HepG2 (cell line): ENCODE results near the gene RAB40C. TPM values are rescaled to one million over a fixed set of nuclear protein-coding genes. Genes with fewer than 3 reads are reported as not detected.

ENCODE experiments used
- ATAC-seq: fragments of 200-7000 bp; cut with Tn5 transposase; 3 replicates; pipeline ENCODE4 v1.9.1; 2020; ENCODE audit warnings: mild to moderate bottlenecking, moderate library complexity
- BruUV-seq: library from RNA; stranded (reverse); fragments of 400-500 nt; replicated peaks from 2 replicates; lab custom pipeline; 2021; lab: Mats Ljungman, UMichigan
- CTCF ChIA-PET: fragments of 300-600 bp; formaldehyde crosslinking; extraction: SDS; loops from one replicate; lab custom pipeline; 2021; ENCODE audit warnings: low total read pairs, inconsistent platforms, low intra/inter-chr PET ratio; lab: Yijun Ruan, JAX
- POLR2A ChIA-PET: fragments of 350-600 bp; sonication (Branson Sonifier 250); formaldehyde crosslinking; loops from one replicate; lab custom pipeline; 2020; ENCODE audit warnings: antibody characterized with exemption, inconsistent platforms; lab: Yijun Ruan, JAX
- DNase-seq: peaks from one replicate; pipeline ENCODE4 v3.0.0-alpha.2; 2015; ENCODE audit warnings: low spot score
- FAIRE-seq: peaks from 3 replicates; lab custom pipeline; 2011; peaks lifted over from hg19 to GRCh38; lab: Jason Lieb, UNC
- H2AFZ ChIP-seq: one replicate; pipeline ENCODE4 v1.6.1; 2011; ENCODE audit warnings: low read length, inconsistent platforms
- H3K27ac ChIP-seq: fragments of 300-600 bp; 3 replicates; pipeline ENCODE4 v1.8.0; 2011; ENCODE audit warnings: mixed run types, mild to moderate bottlenecking, mixed read lengths, low read length, inconsistent platforms; ENCODE audit not compliant: insufficient read depth; ENCODE audit errors: extremely low read length
- H3K27me3 ChIP-seq, 2 experiments: fragments of 200-600 bp in 1 of 2; 2 replicates in 1 of 2; 3 replicates in 1 of 2; pipeline versions ENCODE4 v1.6.0 to v1.8.0; 2011; ENCODE audit warnings: low read length in 2 of 2, mild to moderate bottlenecking in 2 of 2, moderate library complexity in 2 of 2, inconsistent platforms in 1 of 2; ENCODE audit not compliant: insufficient read depth in 2 of 2, control insufficient read depth in 1 of 2
- H3K36me3 ChIP-seq, 2 experiments: fragments of 200-600 bp in 1 of 2; replicated peaks in 1 of 2; 2 replicates in 1 of 2; 3 replicates in 1 of 2; pipeline versions ENCODE4 v1.5.1 to v1.8.0; 2011; ENCODE audit warnings: low read length in 2 of 2, inconsistent platforms in 1 of 2; ENCODE audit not compliant: insufficient read depth in 2 of 2, control insufficient read depth in 1 of 2
- H3K4me1 ChIP-seq: 2 replicates; pipeline ENCODE4 v1.5.1; 2012; ENCODE audit warnings: low read length, inconsistent platforms; ENCODE audit not compliant: insufficient read depth
- H3K4me2 ChIP-seq: 2 replicates; pipeline ENCODE4 v1.6.0; 2011; ENCODE audit warnings: low read depth, low read length, inconsistent platforms
- H3K4me3 ChIP-seq, 3 experiments: fragments of 200-600 bp in 1 of 3; sonication (generic), shearing (Covaris generic) in 1 of 3; replicated peaks in 1 of 3; 2 replicates each; pipeline ENCODE4 v1.5.1; 2011 to 2016; ENCODE audit warnings: low read length in 3 of 3, inconsistent platforms in 2 of 3, low read depth in 2 of 3, mild to moderate bottlenecking in 2 of 3, control low read depth in 1 of 3, mixed read lengths in 1 of 3; ENCODE audit not compliant: insufficient read depth in 1 of 3
- H3K79me2 ChIP-seq: one replicate; pipeline ENCODE4 v1.6.1; 2011; ENCODE audit warnings: low read length, inconsistent platforms; ENCODE audit not compliant: insufficient read depth
- H3K9ac ChIP-seq: 2 replicates; pipeline ENCODE4 v1.6.0; 2011; ENCODE audit warnings: mild to moderate bottlenecking, low read depth, low read length, inconsistent platforms; ENCODE audit not compliant: insufficient read depth
- H3K9me3 ChIP-seq: 2 replicates; pipeline ENCODE4 v1.5.1; 2012; ENCODE audit warnings: mild to moderate bottlenecking, low read length
- H4K20me1 ChIP-seq: 2 replicates; pipeline ENCODE4 v1.6.0; 2011; ENCODE audit warnings: inconsistent platforms, mild to moderate bottlenecking, low read length, moderate library complexity; ENCODE audit not compliant: insufficient read depth
- ARNTL ChIP-seq: sonication (generic); formaldehyde crosslinking; IDR thresholded peaks from 2 replicates; pipeline ENCODE4 v1.4.0; 2020; ENCODE audit warnings: mild to moderate bottlenecking, missing genetic modification reagents
- CENPT ChIP-seq: sonication (generic); formaldehyde crosslinking; IDR thresholded peaks from 2 replicates; pipeline ENCODE4 v1.8.0; 2022; ENCODE audit warnings: low read depth, mild to moderate bottlenecking, moderate library complexity, missing genetic modification reagents
- DPF2 ChIP-seq: sonication (generic); formaldehyde crosslinking; IDR thresholded peaks from 2 replicates; pipeline ENCODE4 v1.4.0; 2020; ENCODE audit warnings: mild to moderate bottlenecking, low read depth, missing genetic modification reagents, borderline replicate concordance
- DZIP1 ChIP-seq: sonication (generic); formaldehyde crosslinking; IDR thresholded peaks from 2 replicates; pipeline ENCODE4 v1.5.0; 2020; ENCODE audit warnings: mild to moderate bottlenecking, missing genetic modification reagents
- FOSL2 ChIP-seq: sonication (generic); formaldehyde crosslinking; IDR thresholded peaks from 2 replicates; pipeline ENCODE4 v1.4.0; 2020; ENCODE audit warnings: missing genetic modification reagents
- HNRNPL ChIP-seq: fragments of 200-400 bp; formaldehyde crosslinking; IDR thresholded peaks from 2 replicates; pipeline ENCODE4 v1.6.1; 2017; ENCODE audit warnings: mild to moderate bottlenecking, low read depth, low read length
- HOXA7 ChIP-seq: sonication (generic); formaldehyde crosslinking; IDR thresholded peaks from 2 replicates; pipeline ENCODE4 v1.8.1; 2022; ENCODE audit warnings: mild to moderate bottlenecking, missing genetic modification reagents, moderate library complexity
- MTA1 ChIP-seq: sonication (generic); formaldehyde crosslinking; IDR thresholded peaks from 2 replicates; pipeline ENCODE4 v1.4.0; 2020; ENCODE audit warnings: missing genetic modification reagents, mild to moderate bottlenecking, borderline replicate concordance
- MTF1 ChIP-seq: sonication (generic); formaldehyde crosslinking; IDR thresholded peaks from 2 replicates; pipeline ENCODE4 v1.5.0; 2020; ENCODE audit warnings: missing genetic modification reagents
- PCBP1 ChIP-seq: fragments of 200-400 bp; formaldehyde crosslinking; IDR thresholded peaks from 2 replicates; pipeline ENCODE4 v1.6.1; 2017; ENCODE audit warnings: mild to moderate bottlenecking, low read depth, low read length, borderline replicate concordance
- PHF5A ChIP-seq: IDR thresholded peaks from one replicate; pipeline ENCODE4 v1.6.1; 2018; ENCODE audit warnings: low read depth, missing genetic modification reagents; ENCODE audit not compliant: unreplicated experiment
- PRMT3 ChIP-seq: sonication (generic); formaldehyde crosslinking; IDR thresholded peaks from 2 replicates; pipeline ENCODE4 v1.8.1; 2022; ENCODE audit warnings: low read depth, mild to moderate bottlenecking, moderate library complexity, missing genetic modification reagents, borderline replicate concordance
- TRIM24 ChIP-seq: sonication (generic); formaldehyde crosslinking; IDR thresholded peaks from 2 replicates; pipeline ENCODE4 v1.8.0; 2022; ENCODE audit warnings: mild to moderate bottlenecking, missing genetic modification reagents
- ZBTB34 ChIP-seq: sonication (generic); formaldehyde crosslinking; IDR thresholded peaks from 2 replicates; pipeline ENCODE4 v1.8.0; 2022; ENCODE audit warnings: mild to moderate bottlenecking, missing genetic modification reagents
- ZNF235 ChIP-seq: sonication (generic); formaldehyde crosslinking; IDR thresholded peaks from 2 replicates; pipeline ENCODE4 v1.8.1; 2023; ENCODE audit warnings: mild to moderate bottlenecking, missing genetic modification reagents, borderline replicate concordance
- ZNF253 ChIP-seq: sonication (generic); formaldehyde crosslinking; IDR thresholded peaks from 2 replicates; pipeline ENCODE4 v1.8.0; 2022; ENCODE audit warnings: mild to moderate bottlenecking, missing genetic modification reagents, borderline replicate concordance
- ZNF263 ChIP-seq: sonication (generic); formaldehyde crosslinking; IDR thresholded peaks from 2 replicates; pipeline ENCODE4 v1.4.0; 2020; ENCODE audit warnings: missing genetic modification reagents
- ZNF619 ChIP-seq: sonication (generic); formaldehyde crosslinking; IDR thresholded peaks from 2 replicates; pipeline ENCODE4 v1.4.0; 2020; ENCODE audit warnings: mild to moderate bottlenecking, missing genetic modification reagents
- ZNF629 ChIP-seq: sonication (generic); formaldehyde crosslinking; conservative IDR thresholded peaks from 2 replicates; pipeline ENCODE4 v1.5.0; 2020; ENCODE audit warnings: missing genetic modification reagents
- WGBS: methylation state at CpG from one replicate; pipeline ENCODE4 v1.1.6; 2017; ENCODE audit warnings: low lambda C conversion rate; 5-methylcytosine and 5-hydroxymethylcytosine counted together
- in situ Hi-C: cut with HindIII; loops from 2 replicates; pipeline ENCODE4 v1.10.0; 2017; ENCODE audit warnings: low pct_unique_long_range_greater_than_20kb; ENCODE audit not compliant: extremely low pct_ligation_motif_present
- intact Hi-C: fragments of 100-400 bp; cut with micrococcal nuclease; formaldehyde crosslinking; loops from one replicate; pipeline ENCODE4 v1.10.0; 2022; ENCODE audit not compliant: unreplicated experiment
- polyA plus RNA-seq, 8 experiments: library from polyadenylated mRNA; depleted of rRNA in 3 of 8; stranded (reverse) in 7 of 8; unstranded in 1 of 8; fragments of >200 nt; fragmentation: Illumina TruSeq in 4 of 8; extraction: Trizol in 4 of 8; gene quantifications; 2 replicates each; pipeline versions ENCODE4 v1.2.1 to v1.2.3, GENCODE V29; 2011 to 2016; ENCODE audit warnings: low read depth in 4 of 8, missing spikeins in 1 of 8, mixed read lengths in 1 of 8; ENCODE audit not compliant: insufficient read depth in 1 of 8
- total RNA-seq, 5 experiments: library from RNA; depleted of rRNA; stranded (reverse); fragments of >200 nt; fragmentation: Illumina TruSeq; extraction: Trizol; gene quantifications; 2 replicates each; pipeline ENCODE4 v1.2.3, GENCODE V29; 2016; ENCODE audit warnings: low read depth in 1 of 5
- TF ChIP-seq, protein P1 (sequence below): IDR thresholded peaks from 2 replicates; pipeline ENCODE4 v1.6.1; 2018; ENCODE audit warnings: missing genetic modification reagents, mild to moderate bottlenecking, missing compliant biosample characterization

The RAB40C gene
- total and polyA plus RNA-seq, 2 of the 13 experiments (the other 11 are each of a cell fraction or from before 2014, with no cell fraction given): 7.7 to 11.5 TPM

DNA sequence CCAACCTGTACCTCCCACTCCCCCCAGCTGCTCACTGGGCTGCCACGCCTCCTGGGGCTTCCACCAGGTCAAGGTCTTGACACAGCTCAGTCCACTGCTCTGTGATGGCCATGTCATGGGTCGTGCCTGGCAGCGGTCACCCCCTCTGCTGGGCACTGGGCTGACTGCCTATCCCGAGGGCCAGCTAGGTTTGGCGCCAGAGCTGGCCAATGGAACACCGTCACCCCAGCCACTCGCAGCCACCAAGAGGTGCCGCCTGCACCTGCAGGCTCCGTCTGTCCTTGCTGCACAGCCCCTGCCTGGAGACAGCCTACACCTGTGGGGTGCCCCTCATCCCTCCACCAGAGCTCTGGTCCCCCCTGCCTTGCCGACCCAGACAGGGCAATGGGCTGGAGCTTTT is 4.5 kb upstream of the RAB40C start:
- Histone ChIP-seq H3K4me3 (peak overlapping the region in 1 of 3 experiments; percentile 33; a peak in 1 of 6 replicates), H3K9me3 (no peaks in the 10 kb centered on the region), H3K79me2 (peaks cover 12% of the 10 kb centered on the region), H2AFZ (no peak overlapping the region), H4K20me1 (peaks cover 4% of the 10 kb centered on the region; the same call in 1 of the 2 replicates), H3K9ac (no peak overlapping the region), H3K4me2 (peak overlapping the region; percentile 59), H3K36me3 (no peaks in the 10 kb centered on the region), H3K27me3 (no peaks in the 10 kb centered on the region), H3K27ac (no peak overlapping the region), H3K4me1 (peaks cover 33% of the 10 kb centered on the region)
- CTCF ChIA-PET: interaction anchor here (1.2 kb wide), 1 partner anchor 194 kb away, joined by 3 read pairs; no protein-coding TSS in a partner anchor
- BruUV-seq: no TSS peak
- ATAC-seq (peak; percentile 44), FAIRE-seq (peak; percentile 4), DNase-seq (peak; percentile 46)
- in situ Hi-C loops (no loop called here), intact Hi-C loops (loop anchor here (10.0 kb wide), 1 partner anchor 59 kb away; the partner anchor contains the start of genes MCRIP2 and WDR90)
- POLR2A ChIA-PET: interaction anchor here (1.0 to 1.5 kb wide), 3 partner anchors 8 to 51 kb away, joined by 3 to 5 read pairs (median 3); partner anchors contain the start of gene METTL26
- WGBS: no CpG with 5 or more reads among the region's 10 CpGs
- TF ChIP-seq ARNTL (CRISPR knock-in tag): no peak
- TF ChIP-seq HOXA7 (CRISPR knock-in tag): no peak
- TF ChIP-seq MTF1 (CRISPR knock-in tag): no peak
- no peak for TF ChIP-seq DPF2 (CRISPR knock-in tag)
- TF ChIP-seq HNRNPL: peak; percentile 92
- TF ChIP-seq PCBP1: no peak
- no peak for TF ChIP-seq ZNF235 (CRISPR knock-in tag)
- no peak for TF ChIP-seq ZNF263 (CRISPR knock-in tag)
- TF ChIP-seq CENPT: peak; percentile 61; the same call in 1 of the 2 replicates
- no peak for TF ChIP-seq MTA1 (CRISPR knock-in tag)
- TF ChIP-seq PHF5A (CRISPR knock-in tag): no peak
- TF ChIP-seq ZNF253 (CRISPR knock-in tag): no peak
- TF ChIP-seq, protein P1, sequence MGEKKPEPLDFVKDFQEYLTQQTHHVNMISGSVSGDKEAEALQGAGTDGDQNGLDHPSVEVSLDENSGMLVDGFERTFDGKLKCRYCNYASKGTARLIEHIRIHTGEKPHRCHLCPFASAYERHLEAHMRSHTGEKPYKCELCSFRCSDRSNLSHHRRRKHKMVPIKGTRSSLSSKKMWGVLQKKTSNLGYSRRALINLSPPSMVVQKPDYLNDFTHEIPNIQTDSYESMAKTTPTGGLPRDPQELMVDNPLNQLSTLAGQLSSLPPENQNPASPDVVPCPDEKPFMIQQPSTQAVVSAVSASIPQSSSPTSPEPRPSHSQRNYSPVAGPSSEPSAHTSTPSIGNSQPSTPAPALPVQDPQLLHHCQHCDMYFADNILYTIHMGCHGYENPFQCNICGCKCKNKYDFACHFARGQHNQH (CRISPR knock-in tag): no peak
- TF ChIP-seq ZNF619 (CRISPR knock-in tag): no peak
- no peak for TF ChIP-seq FOSL2
- no peak for TF ChIP-seq DZIP1 (CRISPR knock-in tag)
- no peak for TF ChIP-seq ZNF629 (CRISPR knock-in tag)
- no peak for TF ChIP-seq PRMT3 (CRISPR knock-in tag)
- TF ChIP-seq TRIM24 (CRISPR knock-in tag): no peak
- no peak for TF ChIP-seq ZBTB34
